Mammary epithelial cell (primary cell): ENCODE measurements around the gene PRSS56.

Experiments used
- EZH2 ChIP-seq: IDR thresholded peaks from 2 replicates; pipeline ENCODE4 v1.6.1; 2012; ENCODE audit warnings: low read length, inconsistent platforms, borderline replicate concordance
- TF ChIP-seq, protein P1 (sequence below), 2 donors: IDR thresholded peaks in 1 of 2; conservative IDR thresholded peaks in 1 of 2; 2 replicates each; pipeline ENCODE4 v1.5.1; 2011 to 2012; ENCODE audit warnings: inconsistent platforms in 2 of 2, low read length in 2 of 2, mild to moderate bottlenecking in 2 of 2, control low read depth in 1 of 2, low read depth in 1 of 2; ENCODE audit not compliant: insufficient read depth in 1 of 2; ENCODE audit errors: extremely low read depth in 1 of 2

DNA sequence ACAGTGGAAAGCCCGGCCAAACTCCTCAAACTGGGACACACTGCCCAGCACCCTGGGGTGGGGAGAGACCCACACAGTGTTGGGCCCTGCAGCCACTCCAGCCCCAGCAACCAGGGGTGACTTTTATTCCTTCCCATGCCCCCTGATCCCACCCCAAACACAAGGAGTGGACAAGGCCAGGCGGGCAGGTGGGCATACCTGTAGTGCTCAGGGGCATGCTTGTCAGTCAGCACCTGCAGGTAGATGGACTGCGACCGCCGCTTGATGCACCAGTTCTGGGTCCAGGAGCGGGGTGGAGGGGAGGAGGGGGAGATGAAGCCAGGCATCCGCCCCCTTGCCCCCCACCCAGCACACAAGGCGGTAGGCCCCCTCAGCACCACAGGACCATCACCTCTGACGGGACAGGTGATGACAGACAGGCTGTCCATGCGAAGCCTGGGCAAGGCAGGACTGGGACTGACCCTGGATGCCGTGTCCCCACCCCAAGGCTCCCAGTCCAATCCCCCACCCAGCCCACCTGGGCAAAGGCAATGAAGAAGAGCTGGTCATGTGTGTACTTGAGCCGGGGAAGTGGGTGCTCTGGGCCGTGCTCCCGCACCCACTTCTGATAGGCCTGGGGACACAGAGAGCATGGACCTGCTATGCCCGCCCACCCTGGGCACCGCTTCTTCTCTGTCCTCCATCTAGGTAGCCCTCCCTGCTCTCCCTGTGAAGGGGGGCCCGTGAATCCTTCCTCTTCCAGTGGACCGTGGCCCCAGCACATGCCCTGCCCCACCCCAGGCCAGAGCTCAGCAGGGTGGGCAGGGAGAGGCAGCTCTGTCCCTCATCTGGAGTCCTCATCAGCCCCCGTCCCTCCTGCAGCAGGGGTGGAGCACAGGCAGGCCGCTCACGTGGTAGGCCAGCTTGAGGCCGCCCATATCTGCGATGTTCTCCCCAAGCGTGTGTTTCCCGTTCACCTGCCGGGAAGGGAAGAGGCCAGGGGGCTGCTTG lies 39.7 kb upstream of the PRSS56 start:
- TF ChIP-seq, protein P1, sequence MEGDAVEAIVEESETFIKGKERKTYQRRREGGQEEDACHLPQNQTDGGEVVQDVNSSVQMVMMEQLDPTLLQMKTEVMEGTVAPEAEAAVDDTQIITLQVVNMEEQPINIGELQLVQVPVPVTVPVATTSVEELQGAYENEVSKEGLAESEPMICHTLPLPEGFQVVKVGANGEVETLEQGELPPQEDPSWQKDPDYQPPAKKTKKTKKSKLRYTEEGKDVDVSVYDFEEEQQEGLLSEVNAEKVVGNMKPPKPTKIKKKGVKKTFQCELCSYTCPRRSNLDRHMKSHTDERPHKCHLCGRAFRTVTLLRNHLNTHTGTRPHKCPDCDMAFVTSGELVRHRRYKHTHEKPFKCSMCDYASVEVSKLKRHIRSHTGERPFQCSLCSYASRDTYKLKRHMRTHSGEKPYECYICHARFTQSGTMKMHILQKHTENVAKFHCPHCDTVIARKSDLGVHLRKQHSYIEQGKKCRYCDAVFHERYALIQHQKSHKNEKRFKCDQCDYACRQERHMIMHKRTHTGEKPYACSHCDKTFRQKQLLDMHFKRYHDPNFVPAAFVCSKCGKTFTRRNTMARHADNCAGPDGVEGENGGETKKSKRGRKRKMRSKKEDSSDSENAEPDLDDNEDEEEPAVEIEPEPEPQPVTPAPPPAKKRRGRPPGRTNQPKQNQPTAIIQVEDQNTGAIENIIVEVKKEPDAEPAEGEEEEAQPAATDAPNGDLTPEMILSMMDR (conservative IDR thresholded peaks at IDR 0.05 in 1 of 2, IDR thresholded peaks at IDR 0.05 in 1 of 2; ENCODE audit: extremely low read depth in 1 of 2, insufficient read depth in 1 of 2, low read depth in 1 of 2, low read length in 2 of 2) = no peak
- TF ChIP-seq EZH2 = no peak
